Hepatic stellate cell (primary cell): Measurements from ENCODE around the gene BFAR.
"Not testable (repeated sequence)": the region's sequence is repeated elsewhere in the genome, so short reads cannot be mapped to it uniquely, and the experiment has no call there.

Source experiments
- DNase-seq: peaks from one replicate; pipeline ENCODE4 v3.0.0; 2011; ENCODE audit warnings: low spot score

Gene BFAR

GRCh38 chr16:14635395-14636165, 2.8 kb downstream of the BFAR start:
- DNase-seq = no peak

GRCh38 chr16:14636179-14636950, 3.6 kb downstream of the BFAR start:
- DNase-seq = not testable (repeated sequence)

DNA sequence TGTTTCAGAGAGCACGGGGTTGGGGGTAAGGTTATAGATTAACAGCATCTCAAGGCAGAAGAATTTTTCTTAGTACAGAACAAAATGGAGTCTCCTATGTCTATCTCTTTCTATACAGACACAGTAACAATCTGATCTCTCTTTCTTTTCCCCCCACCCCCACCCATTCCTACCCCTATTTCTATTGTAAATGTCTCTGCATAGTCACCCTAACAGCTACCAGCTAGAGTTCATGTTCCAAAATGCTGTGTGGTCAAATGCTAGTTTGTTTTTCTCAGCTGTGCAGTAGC, 4.1 kb downstream of the BFAR start:
- DNase-seq = not testable (repeated sequence)

- no peak for DNase-seq
Measured at GRCh38 chr16:14640538-14640937, 7.8 kb downstream of the BFAR start.

DNA sequence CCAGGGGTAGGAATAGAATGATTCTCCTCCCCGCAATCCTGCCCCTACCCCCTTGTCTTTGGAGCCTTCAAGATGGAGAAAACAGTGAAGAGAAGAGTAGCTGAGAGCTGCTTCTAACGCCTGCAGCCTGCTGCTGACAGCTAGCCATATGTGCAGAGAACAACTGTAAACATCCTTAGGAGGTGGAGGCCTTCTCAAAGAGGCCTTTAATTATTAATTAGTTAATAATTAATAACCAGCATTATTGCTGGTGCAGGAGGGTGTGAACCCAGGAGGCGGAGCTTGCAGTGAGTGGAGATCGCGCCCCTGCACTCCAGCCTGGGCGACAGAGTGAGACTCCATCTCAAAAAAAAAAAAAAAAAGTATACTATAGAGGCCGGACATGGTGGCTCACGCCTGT, 8.5 kb downstream of the BFAR start:
- DNase-seq = no peak

GRCh38 chr16:14641926-14642325, 9.2 kb downstream of the BFAR start:
- no peak for DNase-seq

DNA sequence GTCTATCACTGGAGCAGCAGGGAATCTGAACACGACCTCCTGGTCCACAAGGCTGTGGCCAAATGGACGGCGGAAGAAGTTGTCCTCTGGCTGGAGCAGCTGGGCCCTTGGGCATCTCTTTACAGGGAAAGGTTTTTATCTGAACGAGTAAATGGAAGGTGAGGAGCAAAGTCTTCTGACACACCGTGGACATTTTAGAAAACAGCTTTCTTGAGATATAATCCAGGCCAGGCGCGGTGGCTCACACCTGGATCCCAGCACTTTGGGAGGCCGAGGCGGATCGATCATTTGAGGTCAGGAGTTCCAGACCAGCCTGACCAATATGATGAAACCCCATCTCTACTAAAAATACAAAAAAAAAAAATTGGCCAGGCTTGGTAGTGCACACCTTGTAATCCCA, 17.1 kb downstream of the BFAR start:
- DNase-seq = no peak

GRCh38 chr16:14650629-14651028, 17.9 kb downstream of the BFAR start:
- DNase-seq = no peak

DNA sequence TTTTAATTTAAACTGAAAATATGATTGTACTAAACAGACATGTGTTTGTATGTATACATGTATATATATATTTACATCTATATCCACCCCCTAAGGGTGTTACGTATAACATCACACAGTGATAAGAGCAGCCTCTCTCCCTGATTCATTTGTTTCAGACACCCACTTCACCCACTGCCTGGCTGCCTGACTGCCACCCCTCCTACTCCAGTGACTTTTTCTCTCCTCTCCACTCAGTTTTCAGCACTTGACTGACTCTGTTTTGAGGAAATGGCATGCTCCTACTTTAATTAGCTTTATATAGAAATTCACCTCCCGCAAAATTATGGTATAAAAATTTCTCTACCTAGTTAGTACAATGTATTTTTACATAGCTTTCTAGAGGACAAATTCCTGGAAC, 20.0 kb downstream of the BFAR start:
- no peak for DNase-seq

GRCh38 chr16:14658063-14658462, 25.3 kb downstream of the BFAR start:
- no peak for DNase-seq

GRCh38 chr16:14667347-14668266, 34.9 kb downstream of the BFAR start:
- DNase-seq = no peak

DNA sequence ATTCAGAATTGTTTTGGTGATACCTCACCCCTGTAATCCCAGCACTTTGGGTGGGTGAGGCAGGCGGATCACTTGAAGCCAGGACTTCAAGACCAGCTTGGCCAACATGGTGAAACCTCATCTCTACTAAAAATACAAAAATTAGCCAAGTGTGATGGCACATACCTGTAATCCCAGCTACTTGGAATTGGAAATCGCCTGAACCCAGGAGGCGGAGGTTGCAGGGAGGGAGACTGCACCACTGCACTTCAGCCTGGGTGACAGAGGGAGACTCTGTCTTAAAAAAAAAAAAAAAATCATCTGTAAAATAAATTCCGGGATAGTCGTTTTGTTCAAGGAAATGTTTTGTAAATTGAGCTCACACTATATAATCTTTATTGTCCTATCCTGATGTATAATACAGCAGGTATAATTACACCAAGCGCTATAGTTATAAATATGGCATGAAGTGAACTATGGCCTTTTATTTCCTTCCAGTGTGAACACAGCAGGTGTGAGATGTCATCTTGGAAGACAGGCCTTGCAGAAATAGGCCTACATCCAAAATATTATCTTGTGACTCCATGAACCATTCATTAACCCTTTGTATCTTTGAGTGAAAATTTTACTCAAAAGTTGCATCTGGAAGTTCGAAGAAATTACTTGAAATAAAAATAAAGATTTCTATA, 35.9 kb downstream of the BFAR start:
- DNase-seq = no peak

DNA sequence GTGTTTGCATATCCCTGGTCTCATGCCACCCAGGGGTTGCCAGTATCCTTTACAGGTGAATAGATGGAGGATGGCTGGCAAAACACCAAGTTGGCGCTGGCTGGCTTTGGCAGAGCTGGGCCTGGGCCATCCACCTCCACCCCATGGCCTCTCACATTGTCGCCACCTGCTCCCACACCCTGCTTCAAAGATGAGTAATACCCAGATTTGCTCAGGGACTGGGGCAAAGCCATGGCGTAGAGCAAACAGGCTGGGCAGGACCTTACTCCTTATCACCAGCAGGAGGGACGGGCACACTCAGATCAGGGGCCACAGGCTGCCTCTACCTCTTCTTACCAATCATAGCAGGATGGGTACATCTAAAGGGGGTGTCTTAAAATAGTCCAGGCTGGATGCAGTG, 37.0 kb downstream of the BFAR start:
- no peak for DNase-seq

DNA sequence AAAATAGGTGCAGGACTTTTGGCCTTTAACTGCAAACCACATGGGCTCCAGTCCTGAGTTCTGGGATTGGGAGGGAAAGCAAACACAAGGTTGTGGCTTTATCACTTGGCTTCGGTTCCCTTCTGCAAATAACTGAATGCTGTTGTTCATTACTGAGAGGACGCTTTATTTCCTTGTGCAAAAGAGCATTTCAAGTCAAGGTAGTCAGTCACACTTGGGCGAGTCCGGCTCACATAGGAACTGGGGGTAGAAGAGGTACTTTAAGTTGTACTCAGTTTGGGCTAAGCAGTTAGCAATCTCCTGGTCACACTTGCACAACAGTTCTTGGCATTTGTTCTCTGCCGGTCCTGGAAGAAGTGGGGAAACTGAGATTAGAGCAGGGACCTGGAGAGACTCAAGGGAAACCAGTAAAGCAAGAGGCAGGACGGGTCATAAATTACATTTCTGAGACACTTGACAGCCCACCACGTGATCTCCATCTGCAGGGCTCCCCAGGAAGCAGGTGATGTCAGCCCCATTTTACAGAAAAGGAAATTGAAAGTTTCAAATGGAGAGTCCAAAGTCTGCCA, 39.7 kb downstream of the BFAR start:
- no peak for DNase-seq

DNA sequence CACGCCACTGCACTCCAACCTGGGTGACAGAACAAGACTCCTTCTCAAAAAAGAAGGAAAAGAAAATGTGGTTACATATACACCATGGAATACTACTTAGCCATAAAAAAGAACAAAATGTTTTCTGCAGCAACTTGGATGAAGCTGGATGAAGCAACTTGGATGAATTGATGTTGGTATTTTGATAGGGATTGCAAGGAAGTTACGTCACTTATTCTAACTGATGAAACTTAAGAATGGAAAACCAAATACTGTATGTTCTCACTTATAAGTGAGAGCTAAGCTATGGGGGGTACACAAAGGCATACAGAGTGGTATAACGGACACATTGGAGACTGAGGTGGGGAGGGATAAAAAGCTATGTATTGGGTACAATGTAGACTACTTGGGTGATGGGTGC, 43.9 kb downstream of the BFAR start:
- no peak for DNase-seq

DNA sequence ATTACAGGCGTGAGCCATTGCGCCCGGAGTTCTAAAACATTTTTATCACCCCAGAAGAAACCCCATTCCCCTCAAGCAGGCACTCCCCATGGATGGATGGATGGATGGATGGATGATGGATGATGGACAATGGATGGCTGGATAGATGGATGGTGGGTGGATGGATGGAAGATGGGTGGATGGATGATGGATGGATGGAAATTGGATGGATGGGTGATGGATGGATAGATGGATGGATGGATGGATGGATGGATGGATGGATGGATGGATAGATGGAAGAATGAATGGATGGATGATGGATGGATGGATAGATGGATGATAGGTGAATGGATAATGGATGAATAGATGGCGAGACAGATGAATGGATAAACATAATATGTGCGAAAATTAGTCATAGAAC, 44.9 kb downstream of the BFAR start:
- DNase-seq = no peak

GRCh38 chr16:14678748-14679497, 46.2 kb downstream of the BFAR start:
- no peak for DNase-seq

GRCh38 chr16:14680396-14680795, 47.6 kb downstream of the BFAR start:
- not testable (repeated sequence) for DNase-seq

DNA sequence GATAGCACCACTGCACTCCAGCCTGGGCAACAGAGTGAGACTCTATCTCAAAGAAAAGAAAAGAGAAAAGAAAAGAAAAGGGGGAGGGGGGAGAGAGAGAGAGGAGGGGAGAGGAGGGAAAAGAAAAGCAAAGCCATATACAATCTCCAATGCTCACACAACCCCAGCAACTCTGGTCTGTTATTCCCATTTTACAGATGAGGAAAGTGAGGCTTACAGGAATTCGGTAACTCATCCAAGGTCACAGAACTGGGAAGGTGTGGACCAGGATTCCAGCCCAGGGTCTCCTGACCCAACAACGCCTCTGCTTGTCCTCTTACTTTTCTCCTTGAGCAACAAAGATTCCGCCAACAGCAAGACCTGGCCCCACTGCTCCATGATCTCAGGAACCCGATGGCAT, 48.4 kb downstream of the BFAR start:
- no peak for DNase-seq

GRCh38 chr16:14682121-14682520, 49.4 kb downstream of the BFAR start:
- no peak for DNase-seq
